Activated T-cell treated with anti-CD3 and anti-CD28 coated beads for 24 hours (primary cell): ENCODE data around the gene NDC80.
A peak's percentile ranks its signal among the peaks of the same experiment; 100 is the strongest.
"Not testable (repeated sequence)": the region's sequence is repeated elsewhere in the genome, so short reads cannot be mapped to it uniquely, and the experiment has no call there.

Experiments
- DNase-seq: peaks from one replicate; pipeline ENCODE4 v3.0.0-alpha.2; 2020; ENCODE audit warnings: low read depth

The NDC80 gene

DNA sequence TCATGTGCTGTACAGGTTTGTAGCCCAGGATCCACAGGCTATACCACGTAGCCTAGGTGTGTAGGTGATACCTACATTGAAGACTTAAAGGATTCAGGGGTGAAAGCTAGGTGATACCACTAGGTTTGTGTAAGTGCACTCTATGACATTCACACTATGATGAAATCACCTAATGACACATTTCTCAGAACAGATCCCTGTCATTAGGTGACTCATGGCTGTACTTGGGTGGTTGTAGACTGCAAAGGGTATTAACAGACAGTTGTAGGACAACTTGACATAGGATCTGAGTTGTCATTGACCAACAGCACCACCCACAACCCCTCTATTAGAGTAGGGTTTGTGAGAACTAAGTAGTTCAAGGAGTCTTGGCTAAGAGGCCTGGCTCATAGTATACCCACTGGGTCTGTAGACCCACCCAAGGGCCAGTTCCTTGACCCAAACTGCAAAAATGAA, 56.5 kb downstream of the NDC80 start:
- DNase-seq = no peak

DNA sequence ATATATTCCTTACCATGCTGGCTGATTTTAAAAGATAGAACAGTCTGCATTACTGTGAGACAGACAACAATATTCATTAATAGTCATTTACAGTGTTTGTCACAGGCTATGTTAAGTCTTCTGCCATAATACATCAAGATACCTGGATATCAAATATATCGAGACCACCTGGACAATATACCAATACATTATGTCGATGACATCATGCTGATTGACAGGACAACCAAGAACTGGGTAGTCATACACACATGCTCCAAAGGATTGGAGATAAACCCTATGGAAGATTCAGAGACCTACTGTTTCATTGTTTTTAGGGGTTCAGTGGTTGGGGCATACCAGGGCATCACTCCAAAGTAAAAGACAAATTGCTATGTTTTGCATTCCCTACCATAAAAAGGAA, 57.6 kb downstream of the NDC80 start:
- no peak for DNase-seq

DNA sequence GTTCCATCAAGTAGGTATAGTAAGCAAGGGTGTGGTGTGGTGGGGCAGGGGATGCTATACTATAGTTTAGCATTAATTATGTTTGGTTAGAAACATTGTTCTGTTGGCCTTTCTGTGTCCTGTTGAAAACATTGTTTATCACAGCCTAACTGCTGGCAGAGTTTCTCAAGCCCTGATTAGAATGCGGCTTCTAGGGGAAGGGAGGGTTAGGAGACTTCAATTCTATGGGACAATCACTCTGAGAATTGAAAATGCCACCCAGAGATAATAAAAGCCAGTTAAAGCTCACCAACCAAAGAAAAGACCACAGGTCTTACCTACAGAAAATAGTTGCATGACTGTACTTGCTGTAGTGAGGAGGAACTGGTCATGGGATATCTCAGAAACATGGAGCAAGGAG, 64.2 kb downstream of the NDC80 start:
- DNase-seq = no peak

DNA sequence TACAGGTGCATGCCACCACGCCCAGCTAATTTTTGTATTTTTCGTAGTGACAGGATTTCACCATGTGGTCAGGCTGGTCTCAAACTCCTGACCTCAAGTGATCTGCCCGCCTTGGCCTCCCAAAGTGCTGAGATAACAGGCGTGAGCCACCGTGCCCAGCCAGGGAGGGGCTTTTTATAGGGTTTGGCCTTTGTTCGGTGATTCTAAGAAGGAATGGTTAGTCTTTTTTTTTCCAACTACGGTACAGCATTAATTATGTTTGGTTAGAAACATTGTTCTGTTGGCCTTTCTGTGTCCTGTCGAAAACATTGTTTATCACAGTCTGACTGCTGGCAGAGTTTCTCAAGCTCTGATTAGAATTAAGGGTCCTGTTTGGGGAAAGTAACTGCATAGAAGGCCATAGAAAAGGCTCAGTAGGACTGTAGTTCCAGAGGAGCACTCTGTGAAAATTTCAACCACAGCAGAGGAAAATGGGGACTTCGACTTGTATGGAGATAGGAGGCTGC, 64.8 kb downstream of the NDC80 start:
- no peak for DNase-seq

DNA sequence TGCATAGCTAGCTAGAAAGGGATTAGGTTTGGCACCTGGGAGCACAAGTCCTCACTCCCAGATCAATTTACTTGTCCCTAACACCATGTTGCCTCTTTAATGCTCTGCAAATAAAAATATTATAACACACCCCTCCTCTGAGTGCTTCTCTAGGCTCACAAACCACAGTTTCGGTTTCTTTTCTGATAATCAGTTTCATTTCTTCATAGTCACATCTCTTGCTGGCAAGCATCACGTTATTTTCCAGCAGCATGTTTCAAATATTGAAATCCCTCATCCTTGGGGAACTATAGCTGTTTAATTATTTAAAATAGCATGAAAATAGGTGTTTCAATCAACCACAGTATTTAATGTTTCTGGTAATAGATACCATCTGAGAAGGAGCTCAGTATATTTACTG, 70.3 kb downstream of the NDC80 start:
- no peak for DNase-seq

DNA sequence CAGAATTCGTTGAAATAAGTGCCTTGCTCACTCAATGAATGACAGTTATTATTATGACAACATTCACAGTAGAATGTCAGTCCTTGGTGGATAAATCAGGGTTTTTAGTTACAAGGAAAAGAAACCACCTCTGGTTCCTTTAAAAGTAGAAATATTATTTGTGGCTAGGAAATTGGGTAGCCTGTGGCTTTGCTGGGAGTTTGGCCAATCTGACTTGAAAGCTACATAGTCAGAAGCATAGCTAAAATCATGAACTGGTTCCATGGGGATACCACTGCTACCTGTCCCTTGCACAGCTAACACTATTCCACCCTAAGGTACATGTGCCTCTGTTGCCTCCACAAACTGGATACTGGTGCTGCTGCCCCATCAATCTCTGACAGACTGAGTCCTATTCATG, 71.4 kb downstream of the NDC80 start:
- no peak for DNase-seq

DNA sequence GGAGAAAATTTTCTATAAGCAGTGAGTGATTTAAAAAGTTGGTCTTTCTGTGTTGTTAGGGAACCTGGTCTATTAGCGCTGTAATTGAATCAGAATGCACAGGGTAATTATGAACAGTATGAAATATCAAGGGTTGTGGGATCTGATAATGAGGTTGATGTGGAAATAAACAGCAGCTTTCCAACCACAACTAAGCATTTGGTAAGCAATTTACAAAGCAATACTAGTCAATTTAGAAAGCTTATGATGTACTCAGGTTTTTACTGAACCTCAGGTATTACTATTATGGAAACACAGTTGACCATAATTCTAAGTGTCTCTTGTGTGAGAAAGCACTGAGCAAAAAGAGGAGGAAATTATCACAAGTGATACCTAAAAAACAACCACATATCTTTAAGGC, 73.2 kb downstream of the NDC80 start:
- DNase-seq = no peak

DNA sequence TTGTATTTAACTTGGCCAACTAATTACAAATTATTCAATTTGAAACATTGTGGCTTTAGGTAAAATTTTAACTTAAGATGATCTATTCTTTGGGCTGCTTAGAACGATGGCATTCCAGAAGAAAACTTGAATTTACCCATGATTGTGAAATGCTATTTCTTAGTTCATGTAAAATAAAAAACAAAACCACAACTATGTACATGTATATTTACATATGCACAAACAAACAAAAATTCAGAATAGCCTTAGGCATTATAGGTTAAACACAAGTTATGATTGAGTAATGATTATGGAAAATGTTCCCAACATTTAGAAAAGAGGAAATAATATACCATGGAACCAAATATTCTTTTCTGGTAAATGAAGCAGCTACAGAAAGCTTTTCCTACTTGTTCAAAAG, 80.6 kb downstream of the NDC80 start:
- DNase-seq = no peak

DNA sequence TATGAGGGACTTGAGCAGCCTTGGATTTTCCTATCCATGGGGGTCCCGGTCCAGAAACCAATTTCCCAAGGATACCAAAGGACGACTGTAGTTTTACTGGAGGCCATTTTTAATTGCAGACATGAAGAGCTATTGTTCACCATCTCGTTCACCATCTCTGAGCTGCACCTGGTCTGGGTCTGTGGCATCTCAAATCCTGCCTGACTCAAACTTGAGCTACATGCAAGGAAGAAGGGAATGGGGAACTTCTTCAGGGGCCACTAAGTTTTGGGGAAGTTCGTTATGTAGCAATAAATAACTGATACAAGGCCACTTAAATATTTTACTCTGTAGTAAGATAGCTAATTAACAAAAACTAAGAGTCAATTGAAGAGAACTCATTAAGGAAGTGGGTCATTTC, 82.1 kb downstream of the NDC80 start:
- DNase-seq = no peak

DNA sequence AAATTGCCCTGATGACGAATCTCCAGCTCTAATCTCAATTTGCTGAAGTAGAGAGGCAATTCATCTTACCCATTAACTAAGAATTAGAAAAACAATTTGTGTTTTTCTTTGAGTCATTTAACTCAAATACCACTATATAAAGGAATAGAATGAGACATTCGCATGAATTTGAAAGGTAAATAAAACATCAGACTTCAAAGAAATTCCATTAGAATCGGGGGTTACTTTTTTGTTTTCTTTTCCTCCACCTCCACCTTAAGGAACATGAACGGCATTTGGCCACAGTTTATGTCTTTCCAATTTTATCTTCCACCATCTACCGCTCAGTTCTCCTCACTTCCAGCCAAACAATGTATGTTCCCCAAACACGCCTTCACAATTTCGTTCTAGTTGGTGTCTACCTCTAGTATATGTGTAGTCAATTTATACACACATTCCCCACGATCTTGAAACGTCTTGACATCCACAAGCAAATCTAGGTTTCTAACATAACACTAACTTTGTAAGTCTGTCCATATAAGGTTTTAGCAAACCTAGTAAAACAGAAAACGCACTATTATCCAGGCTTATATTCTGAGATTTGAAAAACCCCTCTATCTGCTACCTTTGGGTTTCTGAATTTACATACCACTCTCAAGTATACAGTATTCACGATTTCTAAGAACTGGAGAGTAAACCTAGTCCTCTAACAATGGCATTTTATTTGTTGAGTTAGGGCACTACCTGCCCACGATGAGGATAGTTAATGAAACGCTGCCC, 83.0 kb downstream of the NDC80 start:
- no peak for DNase-seq

DNA sequence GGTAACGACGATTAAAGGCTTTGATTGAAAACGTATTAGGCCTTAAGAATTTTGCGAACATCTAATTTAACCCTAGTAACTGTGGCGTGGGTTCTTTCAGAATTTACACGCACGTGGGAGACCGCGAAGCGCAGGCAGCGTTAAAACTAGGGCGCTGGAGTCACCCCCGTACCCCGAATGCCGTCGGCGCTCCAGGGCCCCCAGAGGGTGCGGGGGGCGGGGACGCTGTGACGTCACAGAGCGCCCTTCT, 83.5 kb downstream of the NDC80 start:
- peak; percentile 64 for DNase-seq

DNA sequence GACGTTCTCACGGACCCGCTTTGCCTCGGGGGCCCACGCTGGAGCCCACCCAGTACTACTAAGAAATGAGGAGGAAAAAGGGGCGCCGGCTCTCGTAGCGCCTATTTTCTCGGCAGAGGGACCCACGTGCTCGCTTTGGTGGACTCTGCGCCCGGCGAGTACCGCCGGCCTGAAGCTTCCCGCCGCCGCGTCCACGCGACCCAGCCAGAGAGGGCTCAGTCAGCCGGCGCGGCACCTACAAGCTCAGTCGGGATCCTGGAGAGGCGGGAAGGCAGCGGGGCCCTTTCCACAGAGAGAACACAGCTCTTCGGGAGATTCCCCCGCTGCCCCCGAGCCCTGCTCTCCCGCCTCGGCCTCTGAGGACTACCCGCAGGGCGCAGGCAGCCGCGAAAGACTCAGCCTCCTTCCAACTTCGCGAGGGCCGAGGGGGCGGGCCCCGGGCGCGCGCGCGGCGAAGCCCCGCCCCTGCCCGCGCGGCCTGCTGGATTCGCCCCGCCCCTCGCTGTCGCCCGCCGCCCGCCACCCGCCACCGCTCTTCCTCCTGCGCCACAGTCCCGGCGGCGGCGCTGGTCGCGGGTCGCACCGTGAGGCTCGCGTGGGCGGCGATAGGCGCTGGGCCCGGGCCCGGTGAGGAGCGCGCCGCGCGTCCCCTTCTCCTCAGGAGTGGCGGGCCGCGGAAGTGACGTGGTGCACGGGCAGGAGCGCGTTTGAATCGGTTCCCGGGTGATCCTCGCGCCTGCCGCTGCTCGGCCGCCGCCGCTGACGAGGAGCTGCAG, 84.0 kb downstream of the NDC80 start, which contains the start of gene SMCHD1:
Gene SMCHD1 (plus strand): TSS at position 549 of the 776 bp plus-strand sequence. CDS start 350 bp downstream, outside the sequence.
- DNase-seq = peak; percentile 90

DNA sequence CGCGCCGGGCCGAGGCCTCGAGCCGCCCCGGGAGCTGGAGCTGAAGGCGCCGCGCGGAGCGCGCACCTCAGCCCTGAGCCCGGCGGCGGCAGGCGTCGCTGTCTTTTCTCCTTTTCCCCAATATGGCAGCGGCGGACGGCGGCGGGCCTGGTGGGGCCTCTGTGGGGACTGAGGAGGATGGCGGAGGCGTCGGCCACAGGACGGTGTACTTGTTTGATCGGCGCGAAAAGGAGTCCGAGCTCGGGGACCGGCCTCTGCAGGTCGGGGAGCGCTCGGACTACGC, 84.5 kb downstream of the NDC80 start:
- no peak for DNase-seq

DNA sequence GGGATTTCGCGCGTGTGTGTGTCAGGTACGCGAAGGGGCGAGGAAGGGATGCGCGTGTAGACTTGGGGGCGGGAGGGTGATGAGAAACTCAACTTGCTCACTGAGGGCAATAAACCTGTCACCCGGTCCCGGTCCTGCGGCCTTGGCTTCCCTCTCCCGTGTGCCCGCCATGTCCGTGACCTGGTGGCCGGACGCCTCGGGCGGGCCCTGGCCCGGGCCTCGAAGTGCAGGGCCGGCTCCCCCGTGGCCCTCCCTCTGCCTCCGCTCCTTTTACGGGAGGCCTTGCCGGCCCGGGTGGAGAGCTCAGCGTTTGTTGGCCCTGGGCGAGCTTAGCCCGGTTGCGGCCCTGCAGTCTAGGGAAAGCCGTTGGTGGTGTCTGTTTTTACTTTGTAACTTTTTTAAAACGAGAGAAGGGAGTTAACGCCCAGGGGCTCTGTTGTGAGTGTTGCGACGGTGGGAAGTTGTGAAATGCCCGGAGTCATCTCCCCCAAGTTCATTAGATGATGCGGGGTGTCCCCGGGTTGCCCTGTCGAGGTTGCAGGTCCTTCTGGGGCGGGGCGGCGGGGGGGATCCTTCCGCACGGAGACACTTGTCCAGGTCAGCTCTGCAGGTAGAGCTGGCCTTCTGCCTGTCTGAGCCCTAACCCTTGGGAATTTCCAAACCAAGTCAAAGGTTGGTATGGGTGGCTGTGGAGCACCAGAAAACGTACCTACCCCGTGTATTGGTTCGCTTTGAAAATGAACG, 85.1 kb downstream of the NDC80 start:
- DNase-seq = peak; percentile 27

DNA sequence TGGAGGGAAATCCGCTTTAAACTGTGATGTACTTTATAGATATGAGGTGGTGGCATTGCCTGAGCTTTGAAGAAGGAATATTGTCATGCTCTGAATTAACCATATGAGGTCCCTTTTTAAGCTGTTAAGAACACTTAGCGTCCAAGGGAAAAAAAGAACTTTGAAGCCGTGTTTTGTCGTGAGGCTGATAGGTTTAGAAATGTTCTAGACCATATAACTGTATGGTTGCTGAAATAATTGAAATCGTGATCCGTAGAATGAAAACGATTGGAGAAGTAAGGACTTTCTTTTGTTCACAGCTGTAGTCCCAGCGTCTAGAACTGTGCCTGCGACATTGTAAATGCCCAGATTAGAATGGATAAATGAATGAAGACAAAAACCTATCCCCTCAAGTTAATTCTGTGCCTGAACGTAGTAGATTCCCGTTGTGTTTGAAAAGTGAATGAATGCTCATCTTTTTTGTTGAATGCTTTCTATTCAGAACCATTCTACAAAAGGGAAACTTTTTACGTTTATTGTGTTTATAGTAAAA, 85.7 kb downstream of the NDC80 start:
- DNase-seq = no peak

DNA sequence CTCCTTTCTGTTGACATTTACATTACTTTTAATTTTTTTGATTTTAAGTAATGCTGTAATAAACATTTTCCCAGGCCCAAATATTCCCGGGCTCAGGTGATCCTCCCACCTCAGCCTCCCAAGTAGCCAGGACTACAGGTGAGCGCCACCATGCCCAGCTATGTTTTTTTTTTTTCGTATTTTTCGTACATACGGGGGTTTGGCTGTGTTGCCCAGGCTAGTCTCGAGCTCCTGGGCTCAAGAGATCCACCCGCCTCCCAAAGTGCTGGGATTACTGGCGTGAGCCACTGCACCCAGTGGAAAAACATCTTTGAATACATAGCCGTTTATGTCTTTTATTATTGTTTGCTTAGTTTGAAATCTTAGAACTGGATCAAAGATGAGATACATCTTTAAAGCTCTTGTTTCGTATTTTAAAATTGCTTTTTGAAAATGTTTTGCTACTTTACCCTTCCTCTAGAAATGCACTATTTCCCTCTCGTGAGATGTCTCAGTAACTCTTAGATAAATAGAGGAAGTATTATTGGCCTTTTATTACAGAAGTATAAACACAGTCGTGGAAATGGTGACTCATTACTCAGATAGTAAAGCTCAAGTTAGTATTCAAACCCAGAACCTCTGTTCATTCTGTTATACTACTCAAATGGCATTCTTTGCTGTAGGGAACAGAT, 86.6 kb downstream of the NDC80 start:
- DNase-seq = no peak

DNA sequence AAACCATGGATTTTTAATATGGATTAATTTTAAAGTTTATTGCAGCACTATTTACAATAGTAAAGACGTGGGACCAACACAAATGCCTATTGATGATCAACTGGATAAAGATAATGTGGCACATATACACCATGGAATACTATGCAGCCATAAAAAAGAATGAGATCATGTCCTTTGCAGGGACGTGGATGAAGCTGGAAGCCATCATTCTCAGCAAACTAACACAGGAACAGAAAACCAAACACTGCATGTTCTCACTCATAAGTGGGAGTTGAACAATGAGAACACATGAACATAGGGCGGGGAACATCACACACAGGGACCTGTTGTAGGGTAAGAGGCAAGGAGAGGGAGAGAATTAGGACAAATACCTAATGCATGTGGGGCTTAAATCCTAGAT, 89.5 kb downstream of the NDC80 start:
- not testable (repeated sequence) for DNase-seq

DNA sequence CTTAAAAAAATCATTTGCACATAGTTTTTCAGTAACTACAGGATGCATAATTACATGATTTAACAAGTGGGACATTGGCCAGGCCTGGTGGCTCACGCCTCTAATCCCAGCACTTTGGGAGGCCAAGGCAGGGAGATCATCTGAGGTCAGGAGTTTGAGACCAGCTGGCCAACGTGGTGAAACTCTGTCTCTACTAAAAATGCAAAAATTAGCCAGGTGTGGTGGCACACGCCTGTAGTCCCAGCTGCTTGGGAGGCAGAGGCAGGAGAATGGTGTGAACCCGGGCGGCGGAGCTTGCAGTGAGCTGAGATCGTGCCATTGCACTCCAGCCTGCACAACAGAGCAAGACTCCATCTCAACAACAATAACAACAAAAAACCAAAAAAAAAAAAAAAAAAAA, 90.9 kb downstream of the NDC80 start:
- not testable (repeated sequence) for DNase-seq

DNA sequence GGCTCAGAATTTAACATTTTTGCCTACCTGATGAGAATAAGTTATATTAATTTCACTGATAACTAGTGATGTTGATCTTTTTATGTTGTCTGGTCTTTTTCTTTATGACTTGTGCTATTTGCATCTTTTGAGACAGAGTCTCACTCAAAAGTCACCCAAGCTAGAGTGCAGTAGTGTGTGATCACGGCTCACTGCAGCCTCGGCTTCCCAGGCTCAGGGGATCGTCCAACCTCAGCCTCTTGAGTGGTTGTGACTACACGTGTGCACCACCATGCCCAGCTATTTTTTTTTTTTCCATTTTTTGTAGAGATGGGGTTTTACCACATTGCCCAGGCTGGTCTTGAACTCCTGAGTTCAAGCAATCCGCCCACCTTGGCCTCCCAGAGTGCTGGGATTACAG, 91.6 kb downstream of the NDC80 start:
- no peak for DNase-seq
